Adrenal gland (tissue), 12 donors: ENCODE data around the gene SLC35E2B. TPM values are rescaled to one million over a fixed set of nuclear protein-coding genes. Genes with fewer than 3 reads are reported as not detected.

Experiments used
- DNase-seq, 7 donors: peaks; one replicate each; pipeline ENCODE4 v3.0.0-alpha.2; 2019 to 2020
- H3K27ac ChIP-seq, 5 donors: fragments of 200-600 bp; sonication (generic) in 4 of 5; 1 replicate in 3 of 5; 2 replicates in 2 of 5; pipeline versions ENCODE4 v1.5.1 to v1.8.0; 2016 to 2020; ENCODE audit warnings: mild to moderate bottlenecking in 1 of 5
- H3K27me3 ChIP-seq: fragments of 200-600 bp; 2 replicates; pipeline ENCODE4 v1.8.0; 2021
- H3K36me3 ChIP-seq, 2 donors: fragments of 200-600 bp; replicated peaks in 1 of 2; 1 replicate in 1 of 2; 2 replicates in 1 of 2; pipeline versions ENCODE4 v1.5.1 to v1.8.0; 2018 to 2022
- H3K4me1 ChIP-seq, 2 donors: fragments of 200-600 bp; replicated peaks in 1 of 2; 1 replicate in 1 of 2; 2 replicates in 1 of 2; pipeline versions ENCODE4 v1.5.1 to v1.8.0; 2018 to 2021
- H3K4me3 ChIP-seq, 4 donors: fragments of 200-600 bp; sonication (generic) in 3 of 4; one replicate each; pipeline ENCODE4 v1.5.1; 2016 to 2018
- H3K9me3 ChIP-seq, 3 donors: fragments of 200-600 bp; sonication (generic) in 1 of 3; replicated peaks in 1 of 3; 1 replicate in 2 of 3; 2 replicates in 1 of 3; pipeline versions ENCODE4 v1.5.1 to v1.8.0; 2016 to 2021
- CTCF ChIP-seq, 6 experiments: fragments of 450-650 bp in 4 of 6; fragments of 200-600 bp in 2 of 6; sonication (generic) in 1 of 6; IDR thresholded peaks; 1 replicate in 5 of 6; 2 replicates in 1 of 6; pipeline versions ENCODE4 v1.5.1 to v1.8.0; 2016 to 2021; ENCODE audit warnings: antibody characterized with exemption in 6 of 6, mild to moderate bottlenecking in 2 of 6, moderate library complexity in 1 of 6
- POLR2A ChIP-seq, 2 donors: fragments of 450-650 bp; IDR thresholded peaks; one replicate each; pipeline ENCODE4 v1.6.1; 2017; ENCODE audit warnings: antibody characterized with exemption in 2 of 2, mild to moderate bottlenecking in 2 of 2, moderate library complexity in 1 of 2
- WGBS, 4 donors: extraction: QIAGEN DNeasy Blood & Tissue Kit in 2 of 4; methylation state at CpG; one replicate each; pipeline versions ENCODE4 v1.1.5 to v1.1.7; 2013 to 2017; 5-methylcytosine and 5-hydroxymethylcytosine counted together
- intact Hi-C, 2 donors: fragments of 100-400 bp; cut with DNase I; formaldehyde crosslinking; loops; one replicate each; pipeline versions ENCODE4 v1.14.1 to v1.15.0; 2022 to 2023
- polyA plus RNA-seq, 3 donors: library from polyadenylated mRNA; stranded (reverse); fragments of 200-250 nt in 2 of 3; fragments of 350-450 nt in 1 of 3; fragmentation: Illumina TruSeq in 1 of 3; extraction: RNeasy Lipid Tissue Mini Kit (QIAGEN cat#74804) in 1 of 3; gene quantifications; one replicate each; pipeline ENCODE4 v1.2.3, GENCODE V29; 2013 to 2014
- total RNA-seq, 9 donors: library from RNA; depleted of rRNA in 4 of 9; stranded (reverse); fragments of >200 nt in 4 of 9; fragments of 120-200 nt in 1 of 9; fragmentation: NEBNext Ultra II Directional in 1 of 9; extraction: Animal tissue kit (Norgen Biotek cat#: 25700) in 1 of 9; gene quantifications; one replicate each; pipeline versions ENCODE4 v1.1.0 to v1.2.4, GENCODE V29; 2013 to 2023
- donor health status: healthy with polysubstance abuse.
- donor health status: Bipolar disorder and iron deficiency.
- donor health status: DM: yes; HTN: yes; CAD: no.
- donor health status: DM: no; HTN: no; CAD: no.
- donor health status: DM: no; HTN: no; CAD: no.
- donor health status: DM: yes; HTN: yes; CAD: no.

Gene SLC35E2B
- total and polyA plus RNA-seq, 12 donors = 11.2 to 89.5 (median 48.3) TPM

GRCh38 chr1:1625824-1626206 is 66.8 kb downstream of the SLC35E2B start:
- H3K27ac ChIP-seq = no peak overlapping the region
- intact Hi-C loops = no loop called here
- peaks cover 0 to 5% of the 10 kb centered on the region in 2 donors for H3K4me1 ChIP-seq
- no peaks in the 10 kb centered on the region for H3K9me3 ChIP-seq
- H3K36me3 ChIP-seq = peaks cover 0 to 12% of the 10 kb centered on the region in 2 donors
- no peak for DNase-seq
- H3K27me3 ChIP-seq = no peaks in the 10 kb centered on the region
- TF ChIP-seq CTCF (IDR thresholded peaks at IDR 0.05) (no peak), POLR2A (IDR thresholded peaks at IDR 0.05) (no peak)
- no peak overlapping the region for H3K4me3 ChIP-seq
- WGBS, 4 donors = 85 to 99% (median 96%) methylated on average over 6 to 8 of the region's 8 CpGs

- Histone ChIP-seq H3K27me3 (no peaks in the 10 kb centered on the region), H3K27ac (no peak overlapping the region), H3K36me3 (peaks cover 0 to 12% of the 10 kb centered on the region in 2 donors), H3K9me3 (no peaks in the 10 kb centered on the region), H3K4me3 (no peak overlapping the region), H3K4me1 (peaks cover 0 to under 1% of the 10 kb centered on the region in 2 donors)
- intact Hi-C loops = no loop called here
- no peak for DNase-seq
- no peak for TF ChIP-seq POLR2A (IDR thresholded peaks at IDR 0.05)
- TF ChIP-seq CTCF (IDR thresholded peaks at IDR 0.05) = no peak
- 58 to 87% (median 82%) methylated on average over 2 to 28 of the region's 28 CpGs for WGBS, 4 donors
These were observed 67.2 kb downstream of the SLC35E2B start for GRCh38 chr1:1625404-1625775.

GRCh38 chr1:1624443-1625403 is 67.9 kb downstream of the SLC35E2B start:
- H3K27me3 ChIP-seq = no peaks in the 10 kb centered on the region
- peak in 1 of 7 donors; percentile 24 for DNase-seq
- no peak overlapping the region for H3K4me3 ChIP-seq
- TF ChIP-seq CTCF (IDR thresholded peaks at IDR 0.05) (no peak), POLR2A (IDR thresholded peaks at IDR 0.05) (no peak)
- H3K9me3 ChIP-seq = no peaks in the 10 kb centered on the region
- H3K4me1 ChIP-seq = no peaks in the 10 kb centered on the region
- H3K36me3 ChIP-seq = peaks cover 0 to 12% of the 10 kb centered on the region in 2 donors
- intact Hi-C loops = no loop called here
- 73 to 87% (median 81%) methylated on average over 7 to 38 of the region's 38 CpGs for WGBS, 4 donors
- H3K27ac ChIP-seq = no peak overlapping the region

- peak in 1 of 7 donors; percentile 6 for DNase-seq
- H3K9me3 ChIP-seq = no peaks in the 10 kb centered on the region
- TF ChIP-seq POLR2A (IDR thresholded peaks at IDR 0.05) (no peak), CTCF (IDR thresholded peaks at IDR 0.05) (no peak)
- H3K27ac ChIP-seq = no peak overlapping the region
- H3K4me1 ChIP-seq = no peaks in the 10 kb centered on the region
- H3K4me3 ChIP-seq = no peak overlapping the region
- H3K36me3 ChIP-seq = peaks cover 0 to 12% of the 10 kb centered on the region in 2 donors
- intact Hi-C loops = no loop called here
- 93 to 96% (median 94%) methylated on average over 27 to 51 of the region's 51 CpGs for whole genome bisulfite sequencing, 4 donors
- H3K27me3 ChIP-seq = no peaks in the 10 kb centered on the region
These were observed 68.8 kb downstream of the SLC35E2B start for GRCh38 chr1:1623631-1624442.
